ENCODE measurements around the gene AKAP6.

DNA sequence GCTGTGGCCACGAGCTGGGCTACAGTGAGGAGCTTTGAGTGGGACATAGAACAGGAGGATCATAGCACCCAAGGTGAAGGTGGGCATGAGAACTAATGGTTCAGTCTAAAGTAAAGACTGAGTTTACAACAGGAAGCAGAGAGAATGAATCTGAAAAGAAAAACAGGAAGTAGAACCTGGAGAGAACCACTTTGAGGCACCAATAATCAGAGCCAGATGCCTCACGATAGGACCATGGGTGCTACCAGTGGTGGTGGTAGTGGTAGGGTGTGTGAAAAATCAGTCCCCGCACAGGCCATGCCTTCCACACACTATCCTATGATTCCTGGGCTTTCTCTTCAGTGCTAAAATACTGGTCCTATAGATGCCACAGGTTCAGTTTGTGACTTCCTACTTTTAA, 293.6 kb downstream of the AKAP6 start:
- TF ChIP-seq, protein P1, sequence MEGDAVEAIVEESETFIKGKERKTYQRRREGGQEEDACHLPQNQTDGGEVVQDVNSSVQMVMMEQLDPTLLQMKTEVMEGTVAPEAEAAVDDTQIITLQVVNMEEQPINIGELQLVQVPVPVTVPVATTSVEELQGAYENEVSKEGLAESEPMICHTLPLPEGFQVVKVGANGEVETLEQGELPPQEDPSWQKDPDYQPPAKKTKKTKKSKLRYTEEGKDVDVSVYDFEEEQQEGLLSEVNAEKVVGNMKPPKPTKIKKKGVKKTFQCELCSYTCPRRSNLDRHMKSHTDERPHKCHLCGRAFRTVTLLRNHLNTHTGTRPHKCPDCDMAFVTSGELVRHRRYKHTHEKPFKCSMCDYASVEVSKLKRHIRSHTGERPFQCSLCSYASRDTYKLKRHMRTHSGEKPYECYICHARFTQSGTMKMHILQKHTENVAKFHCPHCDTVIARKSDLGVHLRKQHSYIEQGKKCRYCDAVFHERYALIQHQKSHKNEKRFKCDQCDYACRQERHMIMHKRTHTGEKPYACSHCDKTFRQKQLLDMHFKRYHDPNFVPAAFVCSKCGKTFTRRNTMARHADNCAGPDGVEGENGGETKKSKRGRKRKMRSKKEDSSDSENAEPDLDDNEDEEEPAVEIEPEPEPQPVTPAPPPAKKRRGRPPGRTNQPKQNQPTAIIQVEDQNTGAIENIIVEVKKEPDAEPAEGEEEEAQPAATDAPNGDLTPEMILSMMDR (conservative IDR thresholded peaks at IDR 0.05; ENCODE audit: low read length): no peak
- TF ChIP-seq EZH2phosphoT487 (IDR thresholded peaks at IDR 0.05; ENCODE audit: borderline replicate concordance, low read depth, low read length): no peak

Measured in OCI-LY7 (cell line).